Renal pelvis (tissue), 4 donors: ENCODE results near the gene GATAD1. TPM values are rescaled to one million over a fixed set of nuclear protein-coding genes. Genes with fewer than 3 reads are reported as not detected.
"Not testable (repeated sequence)": the region's sequence is repeated elsewhere in the genome, so short reads cannot be mapped to it uniquely, and the experiment has no call there.

Experiments used
- DNase-seq: peaks from one replicate; pipeline ENCODE4 v3.0.0-alpha.2; 2013
- polyA plus RNA-seq, 3 donors: library from polyadenylated mRNA; unstranded; fragments of 120-200 nt; gene quantifications; one replicate each; pipeline ENCODE4 v1.2.1, GENCODE V29; 2013; ENCODE audit not compliant: insufficient read length in 3 of 3

The GATAD1 gene
- polyA plus RNA-seq, 3 donors = 26.3 to 70.7 (median 55.9) TPM

DNA sequence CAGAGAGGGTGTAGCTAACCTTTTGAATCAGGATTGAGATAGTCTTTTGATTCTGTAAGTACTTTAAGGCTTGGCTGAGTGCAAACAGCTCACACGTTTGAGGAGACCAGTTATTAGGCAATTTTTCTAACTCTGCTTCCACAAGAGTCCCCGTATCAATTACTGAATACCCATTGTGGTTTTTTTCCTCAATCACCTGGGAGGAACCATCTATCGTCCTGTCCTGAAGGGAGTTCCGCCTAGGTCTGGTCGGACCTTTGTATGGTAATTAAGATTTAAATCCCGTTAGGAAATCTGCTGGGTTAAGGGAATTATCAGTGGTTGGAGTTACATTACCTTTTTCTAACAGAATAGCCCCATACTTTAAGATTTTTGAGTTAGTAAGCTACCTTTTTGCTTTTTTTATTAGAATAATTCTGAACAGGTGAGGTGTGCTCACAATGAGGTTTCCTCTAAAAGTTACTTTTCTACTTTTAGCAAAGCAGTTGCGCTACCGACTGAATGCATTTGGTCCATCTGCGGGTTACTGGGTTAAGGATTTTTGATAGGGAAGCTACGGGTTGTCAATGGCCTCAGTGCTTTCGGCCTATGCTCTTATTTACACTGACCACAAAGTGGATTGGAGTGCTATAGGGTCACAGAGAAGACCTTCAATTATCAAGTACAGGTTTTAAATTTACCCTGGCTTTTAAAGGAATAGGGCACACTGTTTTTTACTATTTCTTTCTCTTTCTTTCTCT lies 28.7 kb downstream of the GATAD1 start:
- not testable (repeated sequence) for DNase-seq

DNA sequence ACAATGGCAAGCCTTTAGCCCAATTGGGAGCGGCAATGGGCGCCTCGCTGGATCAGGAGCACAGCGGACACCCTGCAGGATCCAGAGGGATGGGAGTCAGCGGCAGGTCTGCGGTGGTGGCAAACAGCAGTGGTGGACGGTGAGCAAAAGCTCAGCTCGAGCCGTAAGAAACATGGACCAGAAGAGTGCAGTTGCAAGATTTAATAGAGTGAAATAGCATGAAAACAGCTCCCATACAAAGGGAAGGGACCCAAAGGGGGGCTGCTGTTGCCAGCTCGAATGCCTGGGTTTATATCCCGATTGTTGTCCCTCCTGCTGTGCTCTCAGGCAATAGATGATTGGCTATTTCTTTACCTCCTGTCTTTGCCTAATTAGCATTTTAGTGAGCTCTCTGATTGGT lies 30.4 kb downstream of the GATAD1 start, which contains the start of gene ERVW-1:
Gene ERVW-1 (minus strand): TSS at position 266 of the 400 bp plus-strand sequence. CDS start 7,565 bp downstream, outside the sequence.
- DNase-seq = not testable (repeated sequence)

DNA sequence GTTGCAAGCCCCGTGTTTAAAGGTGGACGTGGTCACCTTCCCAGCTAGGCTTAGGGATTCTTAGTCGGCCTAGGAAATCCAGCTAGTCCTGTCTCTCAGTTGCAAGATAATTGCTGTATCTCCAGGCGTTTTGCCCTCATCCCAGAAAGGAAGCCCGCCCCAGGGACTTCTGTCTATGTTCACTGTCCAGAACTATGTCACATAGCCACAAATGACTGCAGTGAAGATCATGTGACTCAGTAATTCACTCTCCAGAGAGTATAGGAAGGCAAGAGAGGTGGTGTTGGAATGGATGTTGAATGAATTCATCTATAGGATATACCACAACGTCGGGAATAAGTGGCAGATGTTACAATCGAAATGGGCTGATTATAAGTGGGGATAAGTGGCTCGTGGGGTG lies 30.8 kb downstream of the GATAD1 start:
- no peak for DNase-seq

DNA sequence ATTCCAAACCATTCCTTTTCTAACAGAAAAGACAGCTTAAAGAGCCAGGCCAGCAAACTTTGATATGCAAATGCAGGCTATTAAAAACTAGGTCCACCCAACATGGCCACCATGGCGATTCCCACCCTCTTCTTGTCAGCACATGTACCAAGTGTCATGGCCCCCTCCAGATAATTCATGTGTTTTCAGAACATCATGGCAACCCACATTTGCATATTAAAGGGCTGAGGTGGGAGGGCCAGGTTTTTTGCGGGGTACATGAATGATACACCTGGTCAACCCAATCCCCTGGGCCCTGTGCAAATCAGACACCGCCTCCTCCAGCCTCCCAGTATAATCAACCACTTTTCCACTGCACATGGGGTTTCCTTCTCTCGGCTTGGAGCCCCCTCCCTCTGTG lies 31.4 kb downstream of the GATAD1 start:
- no peak for DNase-seq

DNA sequence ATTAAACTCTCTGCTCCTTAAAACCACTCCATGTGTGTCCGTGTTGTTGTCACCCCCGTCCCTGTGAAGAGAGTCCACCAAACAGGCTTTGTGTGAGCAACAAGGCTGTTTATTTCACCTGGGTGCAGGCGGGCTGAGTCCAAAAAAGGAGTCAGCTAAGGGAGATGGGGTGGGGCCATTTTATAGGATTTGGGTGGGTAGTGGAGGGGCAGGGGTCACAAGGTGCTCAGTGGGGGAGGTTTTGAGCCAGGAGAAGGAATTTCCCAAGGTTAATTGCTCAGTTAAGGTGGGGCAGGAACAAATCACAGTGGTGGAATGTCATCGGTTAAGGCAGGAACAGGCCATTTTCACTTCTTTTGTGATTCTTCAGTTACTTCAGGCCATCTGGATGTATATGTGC lies 31.9 kb downstream of the GATAD1 start:
- not testable (repeated sequence) for DNase-seq

DNA sequence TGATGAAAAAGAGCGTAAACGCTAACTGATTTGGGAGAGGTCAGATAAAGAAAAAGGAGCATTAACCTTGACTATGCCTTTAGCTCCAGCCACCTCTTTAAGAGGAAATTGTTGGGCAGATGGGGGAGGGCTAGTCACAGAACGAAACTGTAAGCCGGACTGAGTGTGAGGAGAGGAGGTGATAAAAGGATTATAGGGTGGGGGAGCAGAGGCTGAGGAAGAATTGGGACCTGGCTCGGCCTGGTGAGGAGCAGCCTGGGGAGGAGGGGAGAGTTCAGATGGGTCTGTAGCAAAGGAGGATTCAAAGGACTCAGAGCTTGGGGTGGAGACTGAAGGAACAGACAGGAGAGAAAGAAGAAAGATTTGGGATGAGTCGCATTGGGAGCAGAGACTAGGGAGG lies 36.3 kb downstream of the GATAD1 start:
- not testable (repeated sequence) for DNase-seq

DNA sequence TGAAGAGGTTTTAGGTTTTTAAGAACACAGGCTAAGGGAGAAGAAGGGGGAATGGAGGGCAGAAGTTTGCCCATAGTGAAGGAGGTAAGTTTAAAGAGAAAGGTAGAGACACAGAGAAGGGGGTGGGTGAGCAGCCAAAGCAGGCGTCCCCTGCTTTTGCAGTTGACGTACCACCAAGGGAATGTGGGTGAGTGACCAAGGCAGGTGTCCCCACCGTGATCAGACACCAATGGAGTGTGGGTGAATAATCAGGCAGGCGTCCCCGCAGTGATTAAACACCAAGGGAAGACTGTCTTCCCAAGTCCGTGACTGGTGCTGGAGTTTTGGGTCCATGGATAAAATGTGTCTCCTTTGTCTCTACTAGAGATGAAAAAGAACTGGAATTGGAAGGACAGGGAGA lies 36.9 kb downstream of the GATAD1 start:
- not testable (repeated sequence) for DNase-seq

DNA sequence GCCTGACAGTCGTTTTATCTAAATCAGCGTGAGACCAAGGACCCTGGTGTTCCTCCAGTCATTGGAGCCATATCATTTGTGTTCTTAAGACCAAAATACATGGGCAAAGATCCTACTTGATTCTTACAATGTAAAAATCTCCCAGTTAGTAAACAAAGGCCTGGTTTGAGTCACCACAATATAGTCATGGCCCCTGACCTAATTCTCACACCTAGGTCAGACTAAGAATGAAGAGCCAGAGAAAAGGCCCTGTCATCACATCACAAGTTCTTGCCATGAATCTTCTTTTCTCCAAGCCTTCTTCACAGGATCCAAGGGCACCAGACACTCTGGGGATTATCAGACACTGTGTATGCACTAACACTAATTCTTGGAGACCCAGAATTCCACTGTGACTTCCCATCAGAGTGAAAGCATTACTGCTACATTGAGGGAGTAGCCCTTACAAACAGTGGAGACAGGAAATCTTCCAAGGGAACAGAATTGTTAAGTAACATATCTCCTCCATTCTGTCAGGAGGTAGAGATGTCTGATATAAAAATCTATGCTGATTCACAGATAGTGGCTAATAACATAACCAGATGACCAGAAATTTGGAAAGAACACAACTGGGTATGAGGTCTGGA lies 38.1 kb downstream of the GATAD1 start:
- no peak for DNase-seq

DNA sequence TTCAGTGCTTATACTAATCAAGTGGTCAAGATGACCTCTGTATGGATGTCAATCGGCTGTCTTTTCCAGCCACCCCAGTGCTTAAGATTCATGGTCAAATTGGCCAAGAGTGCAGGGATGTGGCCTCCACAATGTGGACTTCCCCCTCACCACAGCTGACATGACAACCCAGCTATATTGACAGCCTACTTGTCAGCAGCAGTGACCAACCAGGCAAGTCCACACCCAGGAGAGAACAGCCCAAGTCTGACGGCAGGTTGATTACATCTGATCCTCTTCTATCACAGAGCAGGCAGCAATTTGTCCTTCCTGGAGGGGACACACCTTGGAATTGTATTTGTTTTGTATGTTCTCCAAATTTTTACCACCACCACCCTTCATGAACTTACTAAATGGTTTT lies 38.7 kb downstream of the GATAD1 start:
- DNase-seq = no peak

DNA sequence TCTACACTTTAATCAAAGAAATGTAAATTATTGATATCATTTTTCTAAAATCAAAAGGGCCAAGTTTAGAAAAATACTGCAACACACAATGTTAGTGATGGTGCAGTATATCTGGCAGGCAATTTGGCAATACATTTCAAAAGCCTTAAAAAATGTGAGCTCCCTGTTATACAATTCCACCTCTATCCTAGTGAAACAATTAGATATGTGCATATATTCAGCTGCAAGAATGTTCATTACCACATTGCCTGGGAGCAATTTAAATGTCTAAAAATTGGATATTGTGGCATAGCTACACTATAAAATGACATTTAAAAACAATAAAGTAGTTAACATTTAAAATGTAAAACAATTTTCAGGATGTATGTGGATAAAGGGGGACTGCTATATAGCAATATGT lies 40.5 kb downstream of the GATAD1 start:
- DNase-seq = no peak

DNA sequence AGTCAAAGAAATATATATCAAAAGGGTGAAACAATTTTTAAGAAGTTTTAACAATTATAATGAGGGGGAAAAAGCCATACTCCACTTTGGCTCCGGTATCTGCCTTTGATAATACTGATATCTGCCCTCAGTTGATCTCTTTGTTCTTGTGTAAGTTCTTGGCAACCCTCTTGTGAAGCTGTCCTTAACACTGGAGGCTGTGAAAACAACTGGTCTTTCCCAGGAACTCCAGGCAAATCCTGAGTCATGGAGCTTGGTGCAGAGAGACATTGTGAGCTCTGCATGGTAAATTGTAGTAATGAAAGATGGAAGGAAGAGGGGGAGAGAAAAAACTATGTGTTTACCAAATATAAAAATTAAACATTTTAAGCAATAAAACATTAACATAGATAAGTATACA lies 42.4 kb downstream of the GATAD1 start:
- DNase-seq = no peak

DNA sequence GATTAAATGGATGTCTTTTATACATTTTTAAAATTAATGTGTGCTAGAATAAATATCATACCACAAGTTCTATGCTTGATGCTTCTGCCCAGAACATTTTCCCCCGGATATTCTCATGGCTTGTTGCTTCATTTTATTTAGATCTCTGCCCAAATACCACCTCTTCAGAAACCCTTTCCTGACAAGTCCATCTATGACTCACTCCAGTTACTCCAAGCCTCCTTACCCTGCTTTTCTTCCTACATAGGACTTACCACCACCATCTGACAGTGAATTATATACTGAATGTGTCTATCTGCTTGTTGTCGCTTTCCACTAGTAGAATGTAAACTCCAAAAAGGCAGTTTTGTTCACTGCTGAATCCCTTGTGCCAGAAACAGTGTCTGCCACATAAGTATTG lies 49.6 kb downstream of the GATAD1 start:
- DNase-seq = no peak

DNA sequence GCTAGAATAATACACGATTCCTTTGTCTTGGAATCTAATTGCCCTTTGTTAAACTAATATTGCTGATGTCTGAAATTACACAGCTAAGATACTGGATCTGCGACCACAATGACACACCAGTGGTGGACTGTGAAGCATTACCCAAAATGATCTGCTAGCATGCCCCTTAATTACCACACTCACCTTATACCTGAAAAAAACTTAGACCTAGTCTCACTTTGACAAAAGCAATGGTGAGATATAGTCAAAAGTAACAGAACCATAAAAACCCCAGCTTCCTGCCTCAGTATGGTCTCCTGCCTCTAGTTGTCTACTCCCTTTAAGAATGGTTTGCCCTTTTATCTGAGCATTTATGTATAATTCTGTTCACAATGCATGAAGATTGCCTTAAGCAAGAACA lies 51.3 kb downstream of the GATAD1 start:
- no peak for DNase-seq

DNA sequence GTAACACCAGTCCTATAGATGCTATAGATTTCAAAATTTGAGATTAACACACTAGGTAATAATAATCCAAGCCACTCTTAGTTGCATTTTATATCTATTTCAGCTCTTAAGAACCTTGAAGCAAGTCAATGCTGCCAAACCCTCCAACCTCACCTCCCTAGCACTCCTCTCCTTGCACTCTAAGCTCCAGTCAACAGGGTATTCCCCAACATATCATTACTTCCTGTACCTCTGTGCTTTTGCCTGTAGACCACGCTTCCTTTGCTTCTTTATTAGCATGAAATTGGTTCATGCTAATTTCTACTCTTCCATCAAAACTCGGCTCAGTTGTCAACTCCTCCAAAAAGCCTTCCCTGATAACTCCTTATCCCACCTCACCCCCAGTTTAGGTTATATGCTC lies 56.5 kb downstream of the GATAD1 start:
- DNase-seq = no peak

DNA sequence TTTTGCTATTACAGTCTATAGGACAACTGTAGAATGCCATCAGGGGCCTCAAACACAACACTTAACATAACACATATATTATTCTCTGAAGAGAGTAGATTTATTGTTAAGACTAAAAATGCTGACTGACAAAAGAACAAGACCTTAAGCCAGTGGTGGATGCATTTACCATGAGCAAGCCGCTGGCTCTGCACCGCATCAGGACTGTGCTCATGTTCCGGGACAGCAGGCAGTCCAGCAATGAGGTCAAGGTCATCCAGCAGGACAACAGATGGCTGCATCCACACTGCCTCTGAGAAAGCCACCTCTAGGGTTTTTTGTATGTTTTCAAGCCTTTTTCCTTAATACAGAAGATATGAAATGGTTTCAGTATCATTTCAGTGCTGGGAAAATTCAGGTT lies 57.3 kb downstream of the GATAD1 start:
- DNase-seq = no peak

DNA sequence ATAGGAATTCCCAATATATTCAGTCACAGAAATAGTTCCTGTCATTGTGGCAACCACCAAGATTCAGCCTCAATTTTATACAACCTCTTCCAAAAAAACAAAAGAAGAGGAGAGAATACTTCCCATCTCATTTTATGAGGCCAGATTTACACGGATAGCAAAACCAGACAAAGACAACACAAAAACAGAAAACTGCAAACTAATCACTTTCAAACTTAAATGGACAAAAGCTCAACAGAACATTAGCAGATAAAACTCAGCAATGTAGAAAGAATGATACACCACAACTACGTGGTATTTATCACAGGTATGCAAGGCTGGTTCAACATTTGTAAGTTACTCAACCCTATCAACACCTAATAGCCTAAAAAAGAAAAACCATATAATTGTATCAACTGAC lies 59.1 kb downstream of the GATAD1 start:
- DNase-seq = no peak

DNA sequence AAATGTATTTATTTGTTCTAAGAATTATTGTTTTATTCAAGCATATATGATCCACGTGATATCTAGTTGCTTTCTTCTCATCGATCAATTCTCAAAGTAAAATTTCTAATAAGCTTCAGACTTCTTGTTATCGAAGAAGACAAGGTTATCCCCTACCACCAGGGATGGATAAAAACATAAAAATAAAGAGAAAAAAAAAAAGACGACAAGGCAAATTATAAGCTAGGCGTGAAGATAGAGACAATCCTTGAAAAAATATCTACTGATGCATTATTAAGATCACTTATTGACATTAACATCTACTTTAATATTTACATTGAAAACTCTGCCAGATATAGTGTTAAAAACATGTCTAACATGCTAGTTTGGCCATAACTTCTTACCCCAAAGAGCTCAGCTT lies 61.7 kb downstream of the GATAD1 start:
- no peak for DNase-seq

Other genes with a start within 250 kb of the GATAD1 start
- gene KRIT1, start 201.6 kb upstream of the GATAD1 start, polyA plus RNA-seq = 10 to 100 TPM; 36.6 to 64.4 (median 55.8) TPM
- 10 to 100 TPM; 40.9 to 56.4 (median 53.7) TPM for gene ANKIB1, start 201.5 kb upstream of the GATAD1 start, polyA plus RNA-seq
- 1 to 10 TPM in 2 of 3 donors, under 1 TPM in 1; 0.53 to 3.2 (median 3.0) TPM for gene ERVW-1, start 30.5 kb downstream of the GATAD1 start, polyA plus RNA-seq
- 10 to 100 TPM; 28.5 to 54.6 (median 48.2) TPM for gene PEX1, start 81.0 kb downstream of the GATAD1 start, polyA plus RNA-seq
- gene RBM48, start 81.3 kb downstream of the GATAD1 start, polyA plus RNA-seq = 10 to 100 TPM; 16.0 to 19.3 (median 18.5) TPM
- 10 to 100 TPM; 38.9 to 51.2 (median 50.7) TPM for gene FAM133B, start 142.9 kb downstream of the GATAD1 start, polyA plus RNA-seq